CD4-positive, alpha-beta T cell treated with Interleukin-6 for 4 hours (primary cell): ENCODE data around the gene PDK1.

ENCODE experiments used
- DNase-seq: peaks from one replicate; pipeline ENCODE4 v3.0.0-alpha.2; 2020; ENCODE audit warnings: mixed read lengths

The PDK1 gene

DNA sequence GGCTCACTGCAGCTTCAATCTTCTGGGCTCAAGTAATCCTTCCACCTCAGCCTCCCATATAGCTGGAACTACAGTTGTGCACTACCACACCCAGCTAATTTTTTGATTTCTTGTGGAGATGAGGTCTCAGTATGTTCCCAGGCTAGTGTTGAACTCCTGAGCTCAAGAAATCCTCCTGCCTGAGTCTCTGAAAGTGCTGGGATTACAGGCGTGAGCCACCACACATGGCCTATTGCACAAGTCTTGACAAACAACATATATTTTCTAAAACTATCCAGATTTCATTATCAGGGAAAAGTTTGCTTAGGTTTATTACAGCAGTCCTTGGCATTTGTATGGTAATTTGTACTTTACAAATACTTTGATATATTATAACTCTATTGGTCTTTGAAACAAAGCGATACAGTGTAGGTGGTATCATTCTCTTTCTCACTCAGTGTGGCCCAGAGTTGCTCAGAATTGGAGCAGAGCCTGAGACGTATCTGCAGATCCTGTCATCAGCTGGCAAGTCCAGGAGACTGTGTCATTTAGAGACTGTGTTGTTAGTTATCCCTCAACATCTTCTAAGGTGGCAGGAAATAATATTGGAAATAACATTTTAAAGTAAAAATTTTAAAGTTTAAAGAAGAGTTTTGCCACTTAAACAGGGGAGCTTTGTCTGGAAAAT lies 41.4 kb downstream of the PDK1 start:
- no peak for DNase-seq

- DNase-seq: no peak
Observed at GRCh38 chr2:172599947-172600346, 44.1 kb downstream of the PDK1 start.

DNA sequence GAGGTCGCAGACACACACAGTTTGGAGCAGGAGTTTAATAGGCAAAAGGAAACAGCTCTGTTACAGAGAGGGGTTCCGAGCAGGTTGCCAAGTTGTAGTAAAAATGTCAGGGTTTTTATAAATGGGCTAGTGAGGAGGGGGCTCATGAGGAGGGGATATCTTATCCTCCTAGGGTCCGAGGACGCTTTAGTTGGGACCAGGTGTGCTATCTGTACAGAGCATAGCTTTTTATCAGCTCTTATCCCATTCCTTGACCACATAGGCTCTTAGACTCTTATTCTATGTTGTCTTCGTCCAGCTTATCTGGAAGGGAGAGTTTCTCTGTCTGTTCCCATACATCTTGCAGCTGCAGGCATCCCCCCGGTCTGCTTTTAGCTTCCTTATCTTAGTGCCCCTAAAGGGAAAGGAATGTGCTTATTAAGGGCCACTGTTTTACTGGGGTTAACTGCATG lies 44.7 kb downstream of the PDK1 start:
- DNase-seq: no peak

DNA sequence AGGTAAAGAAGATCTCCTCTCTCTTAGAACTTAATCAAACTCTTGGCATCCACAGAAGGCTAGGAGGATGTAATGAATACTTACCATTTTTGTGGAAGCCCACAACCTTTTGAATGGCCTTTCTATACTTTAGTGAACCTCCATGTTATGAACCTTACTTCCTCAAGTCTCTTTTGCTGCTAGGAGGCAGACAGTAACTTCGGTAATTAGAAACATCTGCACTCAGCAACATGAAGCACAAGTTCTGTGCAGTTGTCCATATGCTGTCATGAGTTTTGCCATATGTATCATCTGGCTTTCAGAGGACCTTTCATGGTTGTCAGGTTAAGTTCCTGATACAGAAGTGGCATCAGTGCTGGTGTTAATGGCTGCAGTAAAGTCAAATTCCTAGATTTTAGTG lies 50.4 kb downstream of the PDK1 start:
- DNase-seq: no peak

DNA sequence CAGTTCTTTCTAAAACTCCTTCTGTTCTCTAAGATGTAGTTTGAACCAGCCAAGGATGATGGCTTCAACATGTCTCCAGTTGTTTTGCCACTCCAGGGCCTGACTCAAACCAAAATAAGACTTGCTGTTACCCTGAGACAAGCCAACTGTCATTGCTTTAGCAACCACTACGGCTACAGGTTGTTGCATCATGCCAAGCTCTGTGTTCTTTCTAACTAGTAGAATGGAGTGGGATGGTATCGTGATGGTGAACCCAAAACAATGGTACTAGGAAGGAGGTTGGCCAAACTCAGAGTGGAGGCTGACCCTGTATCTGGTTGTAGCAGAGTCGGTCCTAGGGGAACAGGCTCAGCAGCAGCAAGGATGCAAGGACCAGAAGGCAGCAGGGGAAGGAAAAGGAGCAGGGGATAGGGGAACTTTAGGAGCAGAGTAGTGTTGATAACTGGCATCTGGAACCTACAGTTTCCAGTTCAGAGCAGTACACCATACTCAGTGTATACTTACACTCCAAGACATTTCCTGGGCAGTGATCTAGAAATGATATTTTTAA lies 51.6 kb downstream of the PDK1 start:
- DNase-seq: no peak

DNA sequence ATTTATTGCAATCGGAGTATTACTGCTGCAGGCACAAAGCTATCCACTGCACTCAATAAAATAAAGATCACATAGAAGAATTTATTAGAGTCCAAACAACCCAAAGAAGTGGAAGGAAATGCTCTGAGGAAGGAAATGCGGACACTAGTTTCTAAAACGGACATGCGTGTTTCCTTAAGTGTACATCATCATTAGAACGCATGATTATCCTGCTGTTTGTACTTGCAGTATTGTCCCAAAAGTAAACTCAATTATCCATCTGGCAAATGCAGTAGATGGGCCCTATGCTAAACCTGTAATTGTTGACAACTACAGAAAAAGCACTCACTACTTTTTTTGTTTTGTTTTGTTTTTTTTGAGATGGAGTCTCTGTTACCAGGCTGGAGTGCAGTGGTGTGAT lies 53.6 kb downstream of the PDK1 start:
- DNase-seq: no peak

- DNase-seq: no peak
Observed at GRCh38 chr2:172612051-172612450, 56.2 kb downstream of the PDK1 start.

- DNase-seq: no peak
Observed at GRCh38 chr2:172613040-172613439, 57.1 kb downstream of the PDK1 start.

DNA sequence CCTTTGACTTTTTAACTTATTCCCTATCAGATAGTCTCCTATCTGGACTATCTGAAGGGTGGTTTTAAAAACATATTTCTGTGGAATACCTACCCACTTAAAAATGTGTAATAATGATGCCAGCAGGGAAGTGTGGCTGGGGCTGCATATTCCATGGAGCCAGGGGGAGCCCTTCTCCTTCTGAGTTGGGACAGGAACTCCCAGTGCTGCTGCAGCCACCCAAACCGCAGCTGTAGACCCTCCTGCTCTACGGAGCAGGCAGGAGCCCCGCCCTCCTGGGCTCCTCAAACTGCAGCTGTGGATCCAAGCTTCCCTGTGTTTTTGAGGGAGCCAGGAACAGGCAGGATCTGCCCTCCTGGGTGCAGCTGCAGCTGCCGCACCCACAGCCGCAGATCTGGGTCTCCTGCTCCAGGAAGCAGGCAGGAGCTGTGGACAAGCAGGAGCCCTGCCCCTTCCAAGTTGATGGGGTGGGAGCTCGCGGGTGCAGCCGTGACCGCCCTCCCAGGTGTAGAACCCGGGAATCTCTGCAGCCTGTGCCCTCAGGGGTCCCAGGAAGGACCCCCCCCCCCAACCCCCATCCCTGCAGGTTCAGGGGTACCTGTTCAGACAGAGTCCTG lies 57.8 kb downstream of the PDK1 start:
- no peak for DNase-seq

GRCh38 chr2:172614932-172615331 lies 59.0 kb downstream of the PDK1 start:
- DNase-seq: no peak

GRCh38 chr2:172615727-172616261 lies 59.9 kb downstream of the PDK1 start:
- DNase-seq: no peak

GRCh38 chr2:172617115-172617514 lies 61.2 kb downstream of the PDK1 start:
- no peak for DNase-seq

DNA sequence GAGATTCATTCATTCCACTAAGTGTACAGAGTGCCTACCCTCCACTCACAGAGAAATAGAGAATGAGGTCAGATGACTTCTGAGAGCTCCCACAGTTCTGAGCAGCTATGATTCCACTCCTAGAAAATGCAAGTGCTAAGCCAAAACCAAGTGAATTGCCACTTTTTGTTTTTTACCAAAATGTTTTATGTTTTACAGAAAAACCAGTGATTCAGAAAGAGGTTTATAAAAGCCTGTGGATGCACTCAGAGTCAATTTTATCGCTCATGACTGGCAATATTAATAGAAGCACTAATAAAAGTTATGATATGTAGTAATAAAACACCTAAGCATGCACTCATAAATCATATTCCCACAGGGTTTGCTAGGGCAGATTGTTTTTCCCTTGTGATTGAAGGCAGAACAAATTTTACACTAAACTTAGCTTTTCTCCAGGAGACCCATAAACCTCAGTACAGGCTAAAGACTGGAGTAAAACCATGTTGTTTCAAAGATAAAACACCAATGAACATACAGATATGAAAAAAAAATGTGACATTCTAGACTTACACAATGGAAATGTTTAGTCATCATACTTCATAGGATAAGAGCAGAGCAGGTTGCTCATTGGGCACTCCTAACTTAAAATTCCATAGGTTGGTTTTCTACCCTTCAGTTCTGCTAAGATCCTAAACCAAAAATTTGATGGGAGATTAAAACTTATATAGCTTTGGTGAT lies 67.5 kb downstream of the PDK1 start:
- DNase-seq: no peak

DNA sequence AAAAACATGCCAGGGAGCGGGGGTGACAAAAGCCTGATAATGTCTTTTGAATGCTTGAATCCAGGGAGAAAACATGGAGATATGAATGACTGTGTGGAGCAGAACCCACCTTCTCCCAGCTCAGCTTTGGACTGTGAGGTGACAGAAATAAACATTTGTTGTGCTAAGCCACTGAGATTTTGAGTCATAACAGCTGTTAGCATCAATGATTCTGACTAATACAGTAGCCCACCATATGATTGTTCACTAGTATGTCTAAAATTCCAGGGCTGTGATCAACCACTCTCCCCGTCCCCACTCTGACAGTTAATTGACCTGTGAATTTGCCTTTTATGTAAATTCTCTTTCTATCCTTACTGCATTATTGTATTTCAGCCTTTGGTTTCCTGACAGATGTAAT lies 69.1 kb downstream of the PDK1 start:
- no peak for DNase-seq

DNA sequence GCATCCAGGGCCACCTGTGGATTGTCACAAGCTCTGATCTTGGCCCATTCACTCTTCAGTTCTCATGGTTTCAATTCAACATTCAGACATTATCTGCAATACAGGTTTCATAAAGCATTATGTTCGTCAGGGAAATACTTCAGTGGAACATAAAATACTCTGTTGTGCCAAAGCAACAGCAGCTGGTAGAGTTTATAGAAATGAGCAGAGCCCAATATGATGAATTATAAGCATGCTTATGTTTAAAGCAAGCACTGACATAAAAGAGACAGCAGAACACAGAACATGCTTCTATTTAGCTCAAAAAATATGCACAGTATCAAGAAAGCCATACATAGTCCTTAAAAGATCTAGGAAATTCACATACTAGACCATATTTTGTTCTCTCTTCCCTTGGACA lies 71.3 kb downstream of the PDK1 start:
- no peak for DNase-seq

DNA sequence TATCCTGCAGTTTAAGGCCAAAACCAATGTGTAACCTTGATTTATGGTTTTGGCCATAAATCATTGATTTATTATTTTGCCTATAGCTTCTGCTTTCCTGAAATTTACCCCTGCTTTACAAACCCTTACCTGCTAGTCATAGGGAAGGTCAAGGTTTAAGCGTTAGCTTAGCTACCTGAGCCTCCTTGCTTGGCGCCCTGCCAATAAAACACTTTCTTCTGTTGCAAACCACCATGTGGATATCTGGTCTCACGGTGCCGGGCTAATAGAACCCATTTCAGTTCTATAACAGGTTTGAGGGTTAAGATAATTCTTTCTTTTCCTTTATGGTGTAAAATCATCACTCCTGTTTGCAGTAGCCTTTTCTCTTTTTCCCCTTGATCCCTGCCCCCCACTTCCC lies 72.2 kb downstream of the PDK1 start:
- DNase-seq: no peak

- DNase-seq: no peak
Observed at GRCh38 chr2:172629586-172629985, 73.7 kb downstream of the PDK1 start.

- DNase-seq: no peak
Observed at GRCh38 chr2:172630181-172630580, 74.3 kb downstream of the PDK1 start.

DNA sequence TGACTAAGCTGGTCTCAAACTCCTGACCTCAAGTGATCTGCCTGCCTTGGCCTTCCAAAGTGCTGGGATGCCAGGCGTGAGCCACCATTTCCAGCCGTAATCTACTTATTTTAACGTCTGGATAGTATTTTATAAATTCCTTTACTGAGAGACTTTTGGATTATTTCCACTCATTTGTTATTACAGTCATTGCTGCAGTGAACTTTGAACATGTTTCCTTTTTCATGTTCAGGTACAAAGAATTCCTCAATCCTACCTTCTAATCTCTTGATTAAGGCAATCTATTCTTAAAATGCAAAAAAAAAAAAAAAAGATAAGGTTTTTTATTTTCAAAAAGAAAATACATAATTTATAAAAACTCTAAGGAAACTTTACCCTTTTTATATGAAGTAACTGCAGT lies 78.6 kb downstream of the PDK1 start:
- no peak for DNase-seq

DNA sequence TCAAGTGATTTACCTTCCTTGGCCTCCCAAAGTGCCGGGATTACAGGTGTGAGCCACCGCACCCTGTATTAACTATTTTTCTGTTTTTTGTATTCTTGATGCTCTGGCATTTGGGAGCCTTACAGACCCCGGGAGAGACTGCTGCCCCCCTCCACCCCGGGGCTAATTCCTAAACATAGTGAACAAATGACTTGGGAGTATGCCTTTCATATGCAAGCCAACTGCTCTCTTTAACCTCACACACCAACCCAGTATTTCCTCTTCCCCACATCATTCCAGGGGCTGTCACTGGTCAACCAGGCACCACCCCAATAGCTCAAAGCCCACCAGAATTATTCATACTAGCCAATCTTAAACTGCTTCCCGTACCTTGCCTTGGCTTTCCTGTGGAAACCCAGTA lies 79.7 kb downstream of the PDK1 start:
- no peak for DNase-seq

DNA sequence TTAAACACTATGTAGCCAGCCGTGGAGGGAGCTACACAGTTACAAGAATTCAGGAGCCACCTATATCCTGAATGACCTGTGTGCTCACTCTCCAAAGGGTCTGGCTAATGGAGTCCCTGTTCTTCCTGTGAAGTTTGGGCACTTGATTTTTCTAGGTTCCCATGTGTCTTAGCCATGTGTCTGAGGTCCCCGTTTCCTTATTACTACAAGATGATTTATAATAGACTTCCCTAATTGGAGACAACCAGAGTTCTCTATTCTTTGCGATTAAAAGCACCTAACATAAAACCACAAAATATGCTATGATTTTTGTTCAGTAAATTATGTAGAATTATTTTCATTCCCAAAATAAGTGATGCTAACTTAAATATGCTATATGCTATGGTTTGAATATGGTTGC lies 83.4 kb downstream of the PDK1 start:
- DNase-seq: no peak

DNA sequence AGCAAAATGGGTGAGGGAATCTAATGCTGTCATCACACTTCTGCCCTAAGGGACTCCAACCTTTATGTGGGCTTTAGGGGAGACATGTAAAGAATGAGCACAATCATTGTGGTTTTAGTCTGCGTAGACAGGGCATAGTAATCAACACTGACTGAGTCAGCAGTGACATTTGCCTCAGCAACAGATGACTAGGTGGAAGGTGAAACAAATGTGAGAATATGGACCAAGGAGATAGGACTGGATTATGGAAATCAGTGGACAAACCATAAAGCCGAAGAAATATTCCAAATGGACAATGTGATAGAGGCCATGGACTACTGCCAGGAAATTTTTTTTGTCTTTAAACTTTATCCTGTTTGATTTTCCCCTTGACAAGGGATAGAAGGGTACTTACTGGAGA lies 83.9 kb downstream of the PDK1 start:
- DNase-seq: no peak

DNA sequence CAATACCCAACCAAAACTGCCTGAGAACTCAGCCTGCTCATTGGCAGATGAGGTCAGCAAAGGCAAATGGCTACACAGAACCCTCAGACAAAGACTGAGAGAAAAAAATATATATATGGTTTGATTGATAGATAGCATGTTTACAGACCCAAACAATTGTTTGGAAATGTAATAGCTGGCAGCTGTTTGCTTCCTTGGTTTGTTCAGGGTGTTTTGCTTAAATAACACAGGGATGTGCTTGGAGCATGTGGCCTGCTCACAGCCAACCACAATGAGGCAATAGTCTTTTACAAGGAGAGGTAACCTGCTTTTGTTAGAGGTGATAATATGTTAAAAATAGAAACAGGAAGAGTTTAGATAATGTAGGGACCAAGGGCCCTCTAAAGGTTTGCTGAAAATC lies 84.5 kb downstream of the PDK1 start:
- DNase-seq: no peak
